GM19463 (cell line): ENCODE measurements around the gene SAMD13.

Experiments
- ATAC-seq: cut with Tn5 transposase; IDR thresholded peaks from one replicate; pipeline ENCODE4 v1.9.1; 2021; ENCODE audit warnings: mild to moderate bottlenecking, moderate library complexity; ENCODE audit not compliant: unreplicated experiment

The SAMD13 gene

GRCh38 chr1:84370266-84370665 lies 68.8 kb downstream of the SAMD13 start:
- no peak for ATAC-seq

GRCh38 chr1:84370831-84371394 lies 69.4 kb downstream of the SAMD13 start:
- no peak for ATAC-seq

GRCh38 chr1:84373436-84374141 lies 72.1 kb downstream of the SAMD13 start:
- no peak for ATAC-seq

GRCh38 chr1:84374991-84375696 lies 73.6 kb downstream of the SAMD13 start:
- ATAC-seq: no peak

- ATAC-seq: no peak
Measured at GRCh38 chr1:84376000-84376910, 74.7 kb downstream of the SAMD13 start.

GRCh38 chr1:84377480-84378095 lies 76.1 kb downstream of the SAMD13 start:
- ATAC-seq: no peak

- no peak for ATAC-seq
Measured at GRCh38 chr1:84379138-84379916, 77.8 kb downstream of the SAMD13 start.

GRCh38 chr1:84379917-84380180 lies 78.3 kb downstream of the SAMD13 start:
- no peak for ATAC-seq

- no peak for ATAC-seq
Measured at GRCh38 chr1:84382127-84382526, 80.6 kb downstream of the SAMD13 start.

GRCh38 chr1:84385347-84385746 lies 83.8 kb downstream of the SAMD13 start:
- no peak for ATAC-seq

- ATAC-seq: no peak
Measured at GRCh38 chr1:84386716-84387479, 85.4 kb downstream of the SAMD13 start.

GRCh38 chr1:84387480-84388163 lies 86.1 kb downstream of the SAMD13 start:
- no peak for ATAC-seq

- no peak for ATAC-seq
Measured at GRCh38 chr1:84390226-84390625, 88.7 kb downstream of the SAMD13 start.

- ATAC-seq: no peak
Measured at GRCh38 chr1:84398175-84399155, 97.0 kb downstream of the SAMD13 start, which contains the start of gene DNASE2B. Gene DNASE2B (plus strand): TSS chr1:84398484. CDS start chr1:84398565, 81 bp downstream.
